Activated naive CD8-positive, alpha-beta T cell treated with anti-CD3 and anti-CD28 coated beads, Interleukin-2, amount 10 ng/mL, durations not matched to agents 7 days and 5 days (primary cell): ENCODE results near the gene KCNQ5. TPM values are rescaled to one million over a fixed set of nuclear protein-coding genes. Genes with fewer than 3 reads are reported as not detected.
"Not testable (repeated sequence)": the region's sequence is repeated elsewhere in the genome, so short reads cannot be mapped to it uniquely, and the experiment has no call there.

Experiments
- ATAC-seq: fragments of 150-1000 bp; cut with Tn5 transposase; one replicate; pipeline ENCODE4 v1.10.0; 2021; ENCODE audit warnings: low read depth, moderate library complexity
- POLR2A ChIA-PET: fragments of 350-600 bp; sonication (Branson Sonifier 250); formaldehyde crosslinking; loops from one replicate; lab custom pipeline; 2021; ENCODE audit warnings: antibody characterized with exemption; lab: Charles Lee
- DNase-seq: peaks from one replicate; pipeline ENCODE4 v3.0.0; 2021
- H3K27ac Mint-ChIP-seq: one replicate; pipeline ENCODE4 v1.8.0; 2022; ENCODE audit warnings: mild to moderate bottlenecking, mixed read lengths
- H3K27me3 Mint-ChIP-seq: one replicate; pipeline ENCODE4 v1.8.0; 2022; ENCODE audit warnings: mild to moderate bottlenecking, moderate library complexity, mixed read lengths
- H3K36me3 Mint-ChIP-seq: one replicate; pipeline ENCODE4 v1.8.0; 2021; ENCODE audit warnings: mild to moderate bottlenecking, mixed read lengths
- H3K4me1 Mint-ChIP-seq: one replicate; pipeline ENCODE4 v1.8.0; 2021; ENCODE audit warnings: mixed read lengths
- H3K4me3 Mint-ChIP-seq: one replicate; pipeline ENCODE4 v1.8.0; 2022; ENCODE audit warnings: mild to moderate bottlenecking, moderate library complexity, mixed read lengths
- H3K9me3 Mint-ChIP-seq: one replicate; pipeline ENCODE4 v1.8.0; 2021; ENCODE audit warnings: mixed read lengths
- total RNA-seq, 2 experiments: library from RNA; stranded (reverse); gene quantifications; one replicate each; pipeline ENCODE4 v1.2.3, GENCODE V29; 2021

KCNQ5 gene
- total RNA-seq, 2 experiments from 2014 or later = 4.3 to 5.1 TPM

GRCh38 chr6:72865467-72865866 lies 243.6 kb downstream of the KCNQ5 start:
- H3K4me1 Mint-ChIP-seq = peaks cover 6% of the 10 kb centered on the region
- H3K27ac Mint-ChIP-seq = no peak overlapping the region
- no peaks in the 10 kb centered on the region for H3K27me3 Mint-ChIP-seq
- no peak overlapping the region for H3K4me3 Mint-ChIP-seq
- POLR2A ChIA-PET = no interaction called here
- peaks cover 2% of the 10 kb centered on the region for H3K36me3 Mint-ChIP-seq
- DNase-seq = no peak
- no peaks in the 10 kb centered on the region for H3K9me3 Mint-ChIP-seq
- ATAC-seq = no peak

GRCh38 chr6:72869621-72870020 lies 247.8 kb downstream of the KCNQ5 start:
- DNase-seq (no peak), ATAC-seq (no peak)
- H3K27ac Mint-ChIP-seq = no peak overlapping the region
- H3K4me3 Mint-ChIP-seq = no peak overlapping the region
- POLR2A ChIA-PET = no interaction called here
- H3K9me3 Mint-ChIP-seq = no peaks in the 10 kb centered on the region
- H3K36me3 Mint-ChIP-seq = peaks cover 2% of the 10 kb centered on the region
- H3K27me3 Mint-ChIP-seq = no peaks in the 10 kb centered on the region
- H3K4me1 Mint-ChIP-seq = no peaks in the 10 kb centered on the region

- Mint-ChIP-seq H3K27me3 (no peaks in the 10 kb centered on the region), H3K9me3 (no peaks in the 10 kb centered on the region), H3K4me3 (no peak overlapping the region), H3K36me3 (peaks cover 2% of the 10 kb centered on the region), H3K4me1 (no peaks in the 10 kb centered on the region), H3K27ac (no peak overlapping the region)
- POLR2A ChIA-PET = no interaction called here
- ATAC-seq = no peak
- DNase-seq = no peak
These were observed 251.6 kb downstream of the KCNQ5 start for GRCh38 chr6:72873433-72873832.

GRCh38 chr6:72876256-72876655 lies 254.4 kb downstream of the KCNQ5 start:
- peaks cover 2% of the 10 kb centered on the region for H3K36me3 Mint-ChIP-seq
- H3K27me3 Mint-ChIP-seq = no peaks in the 10 kb centered on the region
- ATAC-seq (no peak), DNase-seq (no peak)
- no peaks in the 10 kb centered on the region for H3K4me1 Mint-ChIP-seq
- POLR2A ChIA-PET = no interaction called here
- peaks cover 1% of the 10 kb centered on the region for H3K9me3 Mint-ChIP-seq
- H3K4me3 Mint-ChIP-seq = no peak overlapping the region
- H3K27ac Mint-ChIP-seq = no peak overlapping the region

DNA sequence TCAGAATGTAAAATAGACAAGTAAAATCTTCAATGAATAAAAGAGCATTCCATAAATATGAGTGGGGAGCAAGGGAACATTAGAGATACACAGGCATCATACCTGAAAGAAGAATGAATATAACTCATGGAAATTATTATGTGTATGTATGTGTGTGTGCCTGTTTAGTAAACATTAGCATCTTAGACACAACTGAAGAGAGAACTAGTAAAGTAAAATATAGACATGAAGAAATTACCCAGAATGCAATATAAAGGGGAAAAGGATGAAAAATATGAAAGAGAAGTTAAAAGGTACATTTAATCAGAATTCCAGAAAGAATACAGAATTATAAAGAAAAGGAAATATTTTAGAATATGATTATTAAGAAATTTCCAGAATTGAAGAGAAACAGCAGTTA lies 264.3 kb downstream of the KCNQ5 start:
- Mint-ChIP-seq H3K27ac (no peak overlapping the region), H3K36me3 (peaks cover 3% of the 10 kb centered on the region), H3K9me3 (peaks cover 17% of the 10 kb centered on the region), H3K4me3 (no peak overlapping the region), H3K4me1 (no peaks in the 10 kb centered on the region), H3K27me3 (no peaks in the 10 kb centered on the region)
- ATAC-seq (no peak), DNase-seq (no peak)
- POLR2A ChIA-PET = no interaction called here

DNA sequence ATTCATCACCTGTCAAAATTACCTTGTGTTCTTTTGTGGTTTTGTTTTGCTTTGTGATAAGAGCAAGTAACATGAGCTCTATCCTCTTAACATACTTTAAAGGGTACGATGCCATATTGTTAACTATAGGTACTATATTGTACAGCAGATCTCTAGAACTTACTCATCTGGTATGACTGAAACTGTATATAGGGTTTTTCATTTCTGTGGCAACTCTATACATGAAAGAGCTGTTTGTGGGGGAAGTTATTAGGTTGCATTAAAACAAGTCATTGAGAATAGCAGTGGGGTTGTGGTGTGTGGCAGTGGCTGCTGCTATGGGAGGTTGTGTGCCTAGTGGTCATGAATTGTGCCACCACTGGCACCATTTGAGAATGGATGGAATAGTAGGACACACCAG lies 268.4 kb downstream of the KCNQ5 start:
- Mint-ChIP-seq H3K4me3 (no peak overlapping the region), H3K27me3 (no peaks in the 10 kb centered on the region), H3K4me1 (no peaks in the 10 kb centered on the region), H3K9me3 (peaks cover 18% of the 10 kb centered on the region), H3K36me3 (peaks cover 1% of the 10 kb centered on the region), H3K27ac (no peak overlapping the region)
- DNase-seq (no peak), ATAC-seq (no peak)
- POLR2A ChIA-PET = no interaction called here

DNA sequence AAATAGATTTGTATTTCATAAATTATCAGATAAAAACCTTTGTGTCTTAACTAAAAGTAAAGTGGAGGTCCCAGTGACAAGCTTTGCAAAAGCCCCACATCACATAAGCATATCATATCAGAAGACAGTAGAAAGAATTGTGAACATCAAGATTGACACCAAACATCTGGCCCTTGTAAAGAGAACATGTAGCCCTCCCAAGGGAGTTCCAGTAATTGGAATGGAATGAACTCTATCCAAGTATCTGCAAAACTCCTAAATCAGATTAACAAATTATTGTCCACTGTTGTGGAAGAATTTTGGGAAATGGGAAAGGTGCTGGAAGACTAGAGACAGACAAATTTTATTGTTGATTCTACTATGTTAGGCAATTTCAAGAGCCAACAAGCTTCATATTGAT lies 268.8 kb downstream of the KCNQ5 start:
- POLR2A ChIA-PET = no interaction called here
- DNase-seq (no peak), ATAC-seq (no peak)
- no peaks in the 10 kb centered on the region for H3K27me3 Mint-ChIP-seq
- peaks cover 1% of the 10 kb centered on the region for H3K36me3 Mint-ChIP-seq
- no peak overlapping the region for H3K27ac Mint-ChIP-seq
- H3K9me3 Mint-ChIP-seq = peaks cover 16% of the 10 kb centered on the region
- H3K4me1 Mint-ChIP-seq = no peaks in the 10 kb centered on the region
- H3K4me3 Mint-ChIP-seq = no peak overlapping the region

DNA sequence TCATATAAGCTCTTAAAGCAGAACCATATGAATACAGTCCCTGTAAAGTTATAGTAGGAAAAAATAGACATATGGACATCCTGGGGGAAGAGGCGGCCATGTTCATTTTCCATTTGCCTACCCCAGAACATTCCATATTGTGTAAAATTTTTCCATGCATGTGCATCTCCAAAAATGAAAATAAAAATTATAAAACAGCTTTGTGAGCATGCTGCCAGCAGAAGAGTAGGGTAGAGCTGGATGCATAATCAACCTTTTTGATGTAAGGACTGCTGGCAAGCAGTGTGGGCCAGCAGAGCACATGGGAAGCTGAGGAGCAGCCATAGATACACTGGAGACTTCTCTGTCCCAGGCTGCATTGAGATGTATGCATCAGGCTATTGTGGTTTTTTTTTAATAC lies 271.0 kb downstream of the KCNQ5 start:
- H3K4me3 Mint-ChIP-seq = no peak overlapping the region
- ATAC-seq (no peak), DNase-seq (no peak)
- H3K9me3 Mint-ChIP-seq = peaks cover 11% of the 10 kb centered on the region
- no peaks in the 10 kb centered on the region for H3K27me3 Mint-ChIP-seq
- peaks cover 4% of the 10 kb centered on the region for H3K36me3 Mint-ChIP-seq
- no peaks in the 10 kb centered on the region for H3K4me1 Mint-ChIP-seq
- no peak overlapping the region for H3K27ac Mint-ChIP-seq
- POLR2A ChIA-PET = no interaction called here

GRCh38 chr6:72894091-72894490 lies 272.2 kb downstream of the KCNQ5 start:
- no peaks in the 10 kb centered on the region for H3K4me1 Mint-ChIP-seq
- peaks cover 10% of the 10 kb centered on the region for H3K36me3 Mint-ChIP-seq
- H3K27ac Mint-ChIP-seq = no peak overlapping the region
- DNase-seq (no peak), ATAC-seq (no peak)
- POLR2A ChIA-PET = no interaction called here
- no peak overlapping the region for H3K4me3 Mint-ChIP-seq
- no peaks in the 10 kb centered on the region for H3K27me3 Mint-ChIP-seq
- peaks cover 14% of the 10 kb centered on the region for H3K9me3 Mint-ChIP-seq

DNA sequence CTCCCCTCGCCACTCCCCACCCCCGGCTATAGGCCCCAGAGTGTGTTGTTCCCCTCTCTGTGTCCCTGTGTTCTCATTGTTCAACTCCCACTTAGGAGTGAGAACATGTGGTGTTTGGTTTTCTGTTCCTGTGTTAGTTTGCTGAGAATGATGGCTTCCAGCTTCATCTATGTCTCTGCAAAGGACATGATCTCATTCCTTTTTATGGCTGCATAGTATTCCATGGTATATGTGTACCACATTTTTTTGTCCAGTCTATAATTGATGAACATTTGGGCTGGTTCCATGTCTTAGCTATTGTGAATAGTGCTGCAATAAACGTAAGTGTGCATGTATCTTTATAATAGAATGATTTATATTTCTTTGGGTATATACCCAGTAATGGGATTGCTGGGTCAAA lies 276.4 kb downstream of the KCNQ5 start:
- H3K4me3 Mint-ChIP-seq, POLR2A ChIA-PET, DNase-seq, ATAC-seq, H3K4me1 Mint-ChIP-seq, H3K27ac Mint-ChIP-seq, H3K27me3 Mint-ChIP-seq: not testable (repeated sequence)
- H3K9me3 Mint-ChIP-seq = peaks cover 22% of the 10 kb centered on the region
- peaks cover 16% of the 10 kb centered on the region for H3K36me3 Mint-ChIP-seq

DNA sequence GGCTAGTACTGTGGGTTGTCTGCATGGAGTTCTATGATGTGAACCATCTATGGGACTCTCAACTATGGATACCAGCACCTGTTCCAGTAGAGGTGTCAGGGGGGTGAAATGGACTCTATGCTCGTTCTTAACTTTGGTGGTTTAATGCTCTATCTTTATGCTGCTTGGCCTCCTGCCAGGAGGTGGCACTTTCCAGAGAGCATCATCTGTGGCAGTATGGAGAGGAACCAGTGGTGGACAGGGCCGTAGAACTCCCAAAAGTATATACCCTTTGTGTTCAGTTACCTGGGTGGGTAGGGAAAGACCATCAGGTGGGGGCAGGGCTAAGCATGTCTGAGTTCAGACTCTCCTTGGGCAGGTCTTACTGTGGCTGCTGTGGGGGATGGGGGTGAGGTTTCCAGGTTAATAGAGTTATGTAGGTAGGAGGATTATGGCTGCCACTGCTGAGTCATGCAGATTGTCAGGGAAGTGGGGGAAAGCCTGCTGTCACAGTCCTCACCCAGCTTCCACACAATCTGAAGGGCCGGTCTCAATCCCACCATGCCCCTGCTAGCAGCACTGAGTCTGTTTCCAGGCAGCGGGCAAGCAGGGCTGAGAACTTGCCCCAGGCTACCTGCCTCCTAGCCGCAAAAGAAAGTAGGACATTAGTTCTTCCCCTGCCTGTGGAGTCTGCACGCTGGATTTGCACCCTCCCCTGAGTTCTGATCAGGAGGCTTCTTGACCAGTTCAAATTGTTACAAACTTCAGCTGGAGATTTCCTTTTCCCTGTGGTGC lies 284.0 kb downstream of the KCNQ5 start:
- Mint-ChIP-seq H3K4me1 (peaks cover 4% of the 10 kb centered on the region), H3K27ac (no peak overlapping the region), H3K4me3 (no peak overlapping the region), H3K9me3 (peaks cover 5% of the 10 kb centered on the region), H3K36me3 (peaks cover 5% of the 10 kb centered on the region), H3K27me3 (no peaks in the 10 kb centered on the region)
- ATAC-seq (no peak), DNase-seq (no peak)
- POLR2A ChIA-PET = no interaction called here

- Mint-ChIP-seq H3K4me1 (peaks cover 2% of the 10 kb centered on the region), H3K27me3 (no peaks in the 10 kb centered on the region), H3K4me3 (no peak overlapping the region), H3K27ac (no peak overlapping the region), H3K36me3 (no peaks in the 10 kb centered on the region), H3K9me3 (no peaks in the 10 kb centered on the region)
- POLR2A ChIA-PET = no interaction called here
- ATAC-seq (no peak), DNase-seq (no peak)
These were observed 289.7 kb downstream of the KCNQ5 start for GRCh38 chr6:72911463-72912155.

DNA sequence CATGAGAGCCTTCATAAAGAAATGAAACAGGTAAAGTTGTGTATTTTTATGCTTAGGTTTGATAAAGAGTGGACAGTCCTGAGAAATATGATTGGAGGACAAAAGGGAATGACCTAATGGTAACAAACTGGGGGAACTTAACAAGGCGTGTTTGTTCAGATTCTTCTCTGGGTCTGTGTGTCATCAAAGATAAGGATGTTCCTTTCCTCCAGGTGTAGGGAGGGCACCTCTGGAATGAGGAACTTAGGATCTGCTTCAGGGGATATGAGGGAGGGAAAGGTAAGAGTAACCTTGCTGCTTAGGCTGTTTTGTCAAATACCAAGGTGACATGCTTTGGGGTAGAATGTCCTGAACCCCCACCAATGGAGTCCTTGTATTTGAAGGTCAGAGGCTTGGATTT lies 291.9 kb downstream of the KCNQ5 start:
- H3K4me1 Mint-ChIP-seq = no peaks in the 10 kb centered on the region
- H3K9me3 Mint-ChIP-seq = no peaks in the 10 kb centered on the region
- no peak overlapping the region for H3K4me3 Mint-ChIP-seq
- DNase-seq (no peak), ATAC-seq (no peak)
- H3K36me3 Mint-ChIP-seq = no peaks in the 10 kb centered on the region
- H3K27me3 Mint-ChIP-seq = no peaks in the 10 kb centered on the region
- POLR2A ChIA-PET = no interaction called here
- H3K27ac Mint-ChIP-seq = no peak overlapping the region

DNA sequence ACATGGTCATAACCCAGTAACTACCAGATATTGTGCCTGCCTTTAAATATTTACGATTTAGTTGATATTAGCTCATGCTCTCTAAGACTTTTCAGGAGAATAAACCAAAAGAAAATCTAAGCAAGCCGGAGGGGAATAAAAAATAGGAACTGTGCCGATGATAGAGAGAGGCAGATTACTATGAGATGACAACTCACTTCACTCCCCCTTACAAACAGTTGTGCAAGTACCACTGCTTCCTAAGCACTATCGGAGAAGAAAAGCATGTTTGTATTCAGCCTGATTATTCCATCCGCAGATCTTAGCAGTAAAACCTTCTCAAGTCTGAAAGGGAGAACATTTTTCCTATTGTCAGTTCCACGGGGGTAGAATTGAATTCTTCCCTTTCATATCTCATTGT lies 294.4 kb downstream of the KCNQ5 start:
- ATAC-seq = no peak
- Mint-ChIP-seq H3K27me3 (no peaks in the 10 kb centered on the region), H3K4me3 (no peak overlapping the region), H3K4me1 (no peaks in the 10 kb centered on the region), H3K27ac (no peak overlapping the region), H3K36me3 (no peaks in the 10 kb centered on the region), H3K9me3 (no peaks in the 10 kb centered on the region)
- DNase-seq = no peak
- POLR2A ChIA-PET = no interaction called here
